Neuronal stem cell (in vitro differentiated cells): ENCODE measurements around the gene NDUFAF7. TPM values are rescaled to one million over a fixed set of nuclear protein-coding genes. Genes with fewer than 3 reads are reported as not detected.

Experiments
- DNase-seq: peaks from one replicate; pipeline ENCODE4 v3.0.0-alpha.2; 2013; ENCODE audit warnings: low spot score
- H2AFZ ChIP-seq: one replicate; pipeline ENCODE4 v1.6.1; 2013; ENCODE audit warnings: mild to moderate bottlenecking, low read length, inconsistent platforms
- H2AK5ac ChIP-seq: 2 replicates; pipeline ENCODE4 v1.6.1; 2013; ENCODE audit warnings: low read depth, mild to moderate bottlenecking, inconsistent platforms, low read length, moderate library complexity, mixed read lengths
- H2BK120ac ChIP-seq: 2 replicates; pipeline ENCODE4 v1.6.1; 2013; ENCODE audit warnings: low read depth, mild to moderate bottlenecking, inconsistent platforms, low read length, moderate library complexity, mixed read lengths
- H2BK12ac ChIP-seq: one replicate; pipeline ENCODE4 v1.6.1; 2013; ENCODE audit warnings: low read length, inconsistent platforms
- H2BK15ac ChIP-seq: 2 replicates; pipeline ENCODE4 v1.6.1; 2013; ENCODE audit warnings: mild to moderate bottlenecking, low read length, inconsistent platforms, mixed read lengths
- H2BK5ac ChIP-seq: one replicate; pipeline ENCODE4 v1.6.1; 2013; ENCODE audit warnings: inconsistent platforms, mild to moderate bottlenecking, low read length, moderate library complexity
- H3K14ac ChIP-seq: one replicate; pipeline ENCODE4 v1.6.1; 2013; ENCODE audit warnings: low read length, inconsistent platforms
- H3K18ac ChIP-seq: 2 replicates; pipeline ENCODE4 v1.6.1; 2013; ENCODE audit warnings: low read length, inconsistent platforms
- H3K23ac ChIP-seq: 2 replicates; pipeline ENCODE4 v1.6.1; 2013; ENCODE audit warnings: low read depth, mild to moderate bottlenecking, mixed read lengths, low read length, inconsistent platforms; ENCODE audit not compliant: poor library complexity
- H3K27ac ChIP-seq: replicated peaks from 3 replicates; pipeline ENCODE4 v1.5.1; 2013; ENCODE audit warnings: low read length, inconsistent platforms
- H3K27me3 ChIP-seq, 3 experiments: 2 replicates each; pipeline ENCODE4 v1.6.1; 2013; ENCODE audit warnings: low read length in 3 of 3, mild to moderate bottlenecking in 2 of 3, inconsistent platforms in 1 of 3, low read depth in 1 of 3, mixed read lengths in 1 of 3, moderate library complexity in 1 of 3; ENCODE audit not compliant: control insufficient read depth in 3 of 3, insufficient read depth in 3 of 3
- H3K36me3 ChIP-seq, 2 donors: replicated peaks in 1 of 2; 2 replicates each; pipeline ENCODE4 v1.6.1; 2013; ENCODE audit warnings: low read length in 2 of 2; ENCODE audit not compliant: control insufficient read depth in 2 of 2, insufficient read depth in 2 of 2
- H3K4ac ChIP-seq: 2 replicates; pipeline ENCODE4 v1.6.1; 2013; ENCODE audit warnings: inconsistent platforms, mild to moderate bottlenecking, low read length, moderate library complexity
- H3K4me1 ChIP-seq, 2 donors: 1 replicate in 1 of 2; 2 replicates in 1 of 2; pipeline ENCODE4 v1.6.1; 2013; ENCODE audit warnings: low read length in 2 of 2, low read depth in 1 of 2; ENCODE audit not compliant: control insufficient read depth in 2 of 2, insufficient read depth in 1 of 2
- H3K4me2 ChIP-seq: one replicate; pipeline ENCODE4 v1.6.1; 2013; ENCODE audit warnings: mild to moderate bottlenecking, low read length, inconsistent platforms; ENCODE audit not compliant: insufficient read depth, poor library complexity, severe bottlenecking
- H3K4me3 ChIP-seq, 2 donors: 2 replicates each; pipeline ENCODE4 v1.5.1; 2013; ENCODE audit warnings: low read length in 2 of 2, mild to moderate bottlenecking in 2 of 2, inconsistent platforms in 1 of 2, moderate library complexity in 1 of 2
- H3K79me1 ChIP-seq: one replicate; pipeline ENCODE4 v1.6.1; 2013; ENCODE audit warnings: low read depth, mild to moderate bottlenecking, inconsistent platforms, low read length, moderate library complexity
- H3K9ac ChIP-seq: one replicate; pipeline ENCODE4 v1.6.1; 2013; ENCODE audit warnings: mild to moderate bottlenecking, low read depth, low read length, inconsistent platforms; ENCODE audit not compliant: poor library complexity
- H3K9me3 ChIP-seq, 2 donors: replicated peaks in 1 of 2; 2 replicates each; pipeline versions ENCODE3 to v1.6.1; 2013; ENCODE audit warnings: low read length in 2 of 2, mild to moderate bottlenecking in 2 of 2, inconsistent platforms in 1 of 2, low read depth in 1 of 2, mixed read lengths in 1 of 2, moderate library complexity in 1 of 2; ENCODE audit not compliant: control insufficient read depth in 2 of 2, insufficient read depth in 1 of 2
- H4K8ac ChIP-seq: one replicate; pipeline ENCODE4 v1.6.1; 2013; ENCODE audit warnings: low read depth, mild to moderate bottlenecking, inconsistent platforms, low read length, moderate library complexity
- H4K91ac ChIP-seq: one replicate; pipeline ENCODE4 v1.6.1; 2013; ENCODE audit warnings: low read length, low read depth, mild to moderate bottlenecking, inconsistent platforms; ENCODE audit not compliant: poor library complexity
- WGBS, 2 donors: extraction: QIAGEN DNeasy Blood & Tissue Kit; methylation state at CpG; one replicate each; pipeline ENCODE4 v1.1.7; 2013; ENCODE audit warnings: missing lambda C conversion rate in 2 of 2, mixed read lengths in 1 of 2; ENCODE audit not compliant: insufficient read length in 2 of 2, insufficient replicate concordance in 1 of 2; ENCODE audit errors: extremely low coverage in 2 of 2; 5-methylcytosine and 5-hydroxymethylcytosine counted together
- polyA plus RNA-seq, 2 experiments: library from polyadenylated mRNA; stranded (reverse); fragments of 200-250 nt; gene quantifications; one replicate each; pipeline ENCODE4 v1.2.3, GENCODE V29; 2013

The NDUFAF7 gene, protein sequence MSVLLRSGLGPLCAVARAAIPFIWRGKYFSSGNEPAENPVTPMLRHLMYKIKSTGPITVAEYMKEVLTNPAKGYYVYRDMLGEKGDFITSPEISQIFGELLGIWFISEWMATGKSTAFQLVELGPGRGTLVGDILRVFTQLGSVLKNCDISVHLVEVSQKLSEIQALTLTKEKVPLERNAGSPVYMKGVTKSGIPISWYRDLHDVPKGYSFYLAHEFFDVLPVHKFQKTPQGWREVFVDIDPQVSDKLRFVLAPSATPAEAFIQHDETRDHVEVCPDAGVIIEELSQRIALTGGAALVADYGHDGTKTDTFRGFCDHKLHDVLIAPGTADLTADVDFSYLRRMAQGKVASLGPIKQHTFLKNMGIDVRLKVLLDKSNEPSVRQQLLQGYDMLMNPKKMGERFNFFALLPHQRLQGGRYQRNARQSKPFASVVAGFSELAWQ
- 13.1 TPM for polyA plus RNA-seq (2013, experiment 1 of 2)
- 11.9 TPM for polyA plus RNA-seq (2013, experiment 2 of 2)

DNA sequence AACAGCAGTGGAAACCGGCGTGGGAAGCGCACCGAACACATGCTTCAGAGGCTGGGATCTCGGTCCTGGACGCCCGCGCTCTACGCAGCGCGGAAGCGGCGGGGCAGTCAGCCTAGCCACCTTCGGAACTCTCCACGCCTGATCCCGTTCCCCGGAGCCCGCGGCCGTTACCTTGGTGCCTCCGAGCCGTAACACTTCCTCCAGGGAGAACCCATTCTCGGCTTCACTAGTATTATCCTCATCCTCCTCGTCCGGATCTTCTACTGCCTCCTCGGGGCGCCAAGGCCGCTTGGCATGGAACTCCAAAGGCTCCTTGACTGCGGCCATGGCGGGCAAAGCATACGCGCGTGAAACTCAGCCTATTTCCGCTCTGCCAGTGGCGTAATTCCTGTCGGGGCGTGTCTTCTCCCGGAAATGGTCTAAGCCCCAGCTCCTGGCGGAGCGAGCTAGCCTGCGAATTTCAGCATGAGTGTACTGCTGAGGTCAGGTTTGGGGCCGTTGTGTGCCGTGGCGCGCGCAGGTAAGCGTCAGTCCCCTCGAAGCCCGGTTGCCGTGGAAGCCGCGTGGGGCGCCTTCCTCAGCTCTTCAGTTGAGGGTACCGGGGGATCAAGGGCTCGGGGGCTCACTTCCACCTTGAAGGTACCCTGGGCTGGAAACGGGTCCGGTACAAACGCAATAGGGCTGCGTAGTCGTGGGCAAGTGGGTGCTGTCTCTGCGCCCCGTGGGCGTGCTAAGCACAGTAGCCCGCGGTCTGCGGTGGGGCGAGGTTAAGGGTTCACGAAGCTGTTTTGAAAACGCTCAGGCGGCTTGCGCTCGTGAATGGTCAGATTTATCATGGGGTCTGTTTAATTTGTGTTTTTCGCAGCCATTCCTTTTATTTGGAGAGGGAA, at the start of gene NDUFAF7, which contains the start of gene CEBPZ:
TSS of gene NDUFAF7 (plus strand) at position 418 of the 890 bp plus-strand sequence. CDS start at position 466, 48 bp downstream.
TSS of gene CEBPZ (minus strand) at position 356 of the 890 bp plus-strand sequence. CDS start at position 327, 29 bp downstream.
- Histone ChIP-seq H3K23ac (peak within 1 kb of the TSS; percentile 93), H2BK120ac (peak within 1 kb of the TSS; percentile 16), H3K18ac (peak within 1 kb of the TSS; percentile 95), H2AK5ac (peak within 1 kb of the TSS; percentile 61), H3K9ac (peak within 1 kb of the TSS; percentile 91), H2BK5ac (peak within 1 kb of the TSS; percentile 21), H3K27ac (no peak within 1 kb of the TSS), H4K91ac (no peak within 1 kb of the TSS), H3K79me1 (peaks cover 13% of the 10 kb centered on the region), H2AFZ (peak within 1 kb of the TSS; percentile 95), H2BK12ac (no peak within 1 kb of the TSS), H3K9me3 (no peaks in the 10 kb centered on the region), H3K27me3 (no peaks in the 10 kb centered on the region), H2BK15ac (no peak within 1 kb of the TSS), H3K4ac (no peak within 1 kb of the TSS), H3K4me1 (peaks cover 4 to 10% of the 10 kb centered on the region in 2 donors), H3K36me3 (peaks cover 9 to 44% of the 10 kb centered on the region in 2 donors), H4K8ac (peak within 1 kb of the TSS; percentile 1), H3K14ac (peak within 1 kb of the TSS; percentile 66), H3K4me3 (peak within 1 kb of the TSS; percentile 92 to 95), H3K4me2 (peak within 1 kb of the TSS; percentile 78)
- peak; percentile 74 for DNase-seq
- WGBS, 2 donors, result no CpG with 5 or more reads among the region's 73 CpGs

DNA sequence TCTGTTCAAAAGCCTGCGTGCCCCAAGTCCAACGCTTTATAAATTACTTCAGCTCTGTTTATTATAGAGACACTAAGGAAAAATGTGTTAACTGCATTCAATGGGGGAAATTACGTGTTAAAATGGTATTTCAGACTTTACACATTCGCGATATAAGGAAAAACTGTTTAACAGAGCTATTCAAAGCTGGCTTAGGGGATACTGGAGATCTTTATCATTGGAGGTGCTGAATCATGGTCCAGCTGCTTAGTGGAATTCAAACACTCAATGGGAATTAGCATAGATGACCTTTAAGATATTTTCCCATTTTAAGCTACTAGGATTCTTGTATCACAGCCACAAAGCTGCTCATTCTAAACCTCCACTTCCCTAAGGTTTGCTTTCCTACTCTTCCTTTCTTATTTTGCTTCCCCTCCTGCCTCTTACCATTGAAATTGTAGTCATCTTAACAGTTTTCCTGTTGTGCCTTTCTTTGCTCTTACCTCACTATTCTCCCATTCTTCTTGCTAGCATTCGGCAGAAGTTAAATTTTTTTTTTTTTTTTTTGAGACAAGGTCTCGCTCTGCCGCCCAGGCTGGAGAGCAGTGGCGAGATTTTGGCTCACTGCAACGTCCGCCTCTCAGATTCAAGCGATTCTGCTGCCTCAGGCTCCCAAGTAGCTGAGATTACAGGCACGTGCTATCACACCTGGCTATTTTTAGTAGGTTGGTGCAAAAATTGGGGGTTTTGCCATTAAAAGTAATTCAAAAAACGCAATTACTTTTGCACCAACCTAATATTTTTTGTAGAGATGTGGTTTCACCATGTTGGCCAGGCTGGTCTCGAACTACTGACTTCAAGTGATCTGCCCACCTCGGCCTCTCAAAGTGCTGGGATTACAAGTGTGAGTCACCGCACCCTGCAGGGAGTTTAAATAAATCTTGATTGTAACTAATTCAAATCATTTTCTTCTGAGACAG, 49.5 kb upstream of the NDUFAF7 start:
- Histone ChIP-seq H2BK15ac (no peak overlapping the region), H4K91ac (no peak overlapping the region), H2AK5ac (no peak overlapping the region), H2BK12ac (no peak overlapping the region), H3K4me1 (no peaks in the 10 kb centered on the region), H3K23ac (no peak overlapping the region), H2AFZ (no peak overlapping the region), H2BK120ac (no peak overlapping the region), H3K79me1 (no peaks in the 10 kb centered on the region), H2BK5ac (no peak overlapping the region), H3K27ac (no peak overlapping the region), H3K27me3 (peaks cover 0 to 10% (median 0%) of the 10 kb centered on the region in 3 experiments), H3K9ac (no peak overlapping the region), H3K4me3 (no peak overlapping the region), H4K8ac (no peak overlapping the region), H3K18ac (no peak overlapping the region), H3K4ac (no peak overlapping the region), H3K14ac (no peak overlapping the region), H3K4me2 (no peak overlapping the region), H3K36me3 (no peaks in the 10 kb centered on the region), H3K9me3 (peaks cover 0 to 1% of the 10 kb centered on the region in 2 donors)
- WGBS, 2 donors, result no CpG with 5 or more reads among the region's 17 CpGs
- DNase-seq, result no peak

DNA sequence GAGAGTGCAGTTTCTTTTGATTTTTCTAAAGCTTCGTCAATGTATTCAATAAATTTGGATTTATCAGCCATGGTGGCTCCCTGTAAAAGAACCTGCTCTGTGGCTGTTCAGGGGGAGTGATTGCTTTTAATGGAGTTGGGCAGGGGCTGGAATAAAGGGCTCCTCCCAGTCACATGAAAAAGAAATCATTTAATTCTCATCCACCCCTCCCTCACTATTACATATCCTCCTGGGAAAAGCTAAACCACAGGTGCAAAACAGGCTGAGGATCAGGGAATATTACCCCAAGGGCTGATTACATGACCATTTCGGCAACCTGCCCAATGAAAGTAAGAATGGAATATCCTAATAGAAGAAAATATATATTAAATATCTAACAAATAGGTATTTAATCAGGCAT, 42.9 kb upstream of the NDUFAF7 start, which contains the start of gene SULT6B1:
TSS of gene SULT6B1 (minus strand) at position 101 of the 400 bp plus-strand sequence. CDS start at position 71, 30 bp downstream.
- H2BK15ac ChIP-seq, result no peak within 1 kb of the TSS
- no peak within 1 kb of the TSS for H2BK12ac ChIP-seq
- H4K8ac ChIP-seq, result no peak within 1 kb of the TSS
- DNase-seq, result no peak
- H3K9ac ChIP-seq, result no peak within 1 kb of the TSS
- no peak within 1 kb of the TSS for H3K4me2 ChIP-seq
- no peak within 1 kb of the TSS for H3K23ac ChIP-seq
- H3K4ac ChIP-seq, result no peak within 1 kb of the TSS
- no peak within 1 kb of the TSS for H2BK120ac ChIP-seq
- H3K18ac ChIP-seq, result no peak within 1 kb of the TSS
- peaks cover 3 to 10% of the 10 kb centered on the region in 2 donors for H3K4me1 ChIP-seq
- H2BK5ac ChIP-seq, result no peak within 1 kb of the TSS
- H3K36me3 ChIP-seq, result no peaks in the 10 kb centered on the region
- no peak within 1 kb of the TSS for H2AK5ac ChIP-seq
- no peak within 1 kb of the TSS for H3K4me3 ChIP-seq
- H3K27me3 ChIP-seq, result peaks cover 0 to 8% (median 0%) of the 10 kb centered on the region in 3 experiments
- no peak within 1 kb of the TSS for H3K14ac ChIP-seq
- H3K79me1 ChIP-seq, result no peaks in the 10 kb centered on the region
- H3K9me3 ChIP-seq, result peaks cover 0 to 1% of the 10 kb centered on the region in 2 donors
- H4K91ac ChIP-seq, result no peak within 1 kb of the TSS
- no peak within 1 kb of the TSS for H3K27ac ChIP-seq
- peak within 1 kb of the TSS; percentile 52 for H2AFZ ChIP-seq
- no CpG with 5 or more reads among the region's 2 CpGs for WGBS, 2 donors
